ENCODE measurements around the gene KAT8. TPM values are rescaled to one million over a fixed set of nuclear protein-coding genes. Genes with fewer than 3 reads are reported as not detected.

Gene KAT8
- total and polyA plus RNA-seq, 2 of the 4 experiments (the other 2 are of a cell fraction) = 19.4 to 27.4 TPM

- no peak for TF ChIP-seq CEBPB (IDR thresholded peaks at IDR 0.05; ENCODE audit: low read depth, low read length)
Measured at GRCh38 chr16:31085873-31086628, 31.4 kb upstream of the KAT8 start (continued).

DNA sequence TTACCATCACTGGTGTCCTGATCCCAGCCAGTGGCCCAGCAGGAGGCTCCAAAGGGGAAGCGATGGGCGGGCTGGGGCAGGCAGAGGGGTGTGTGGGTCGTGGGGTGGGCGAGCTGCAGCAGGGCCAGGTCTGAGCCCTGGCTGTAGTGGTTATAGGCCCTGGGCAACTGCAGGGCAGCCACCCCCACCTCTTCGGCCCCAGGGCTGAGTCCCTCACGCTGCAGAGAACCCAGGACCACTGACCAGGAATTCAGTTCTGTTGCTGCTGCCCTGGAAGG, 30.9 kb upstream of the KAT8 start:
- H3K18ac ChIP-seq (ENCODE audit: low read depth, low read length) = no peak overlapping the region
- no peak overlapping the region for H2BK15ac ChIP-seq (ENCODE audit: low read depth, low read length)
- H3K4me3 ChIP-seq (ENCODE audit: insufficient read depth, low read depth, low read length) = no peak overlapping the region
- H3K36me3 ChIP-seq (ENCODE audit: control insufficient read depth, insufficient read depth, low read length) = peaks cover 59% of the 10 kb centered on the region
- no peak overlapping the region for H3K23ac ChIP-seq (ENCODE audit: low read depth, low read length)
- H4K20me1 ChIP-seq (ENCODE audit: insufficient read depth, low read length) = peaks cover 15% of the 10 kb centered on the region
- in situ Hi-C loops (cut with MboI; ENCODE audit: low sequenced_read_pairs) = loop anchor here (10.0 kb wide), 1 partner anchor 102 kb away; the partner anchor contains the start of gene HSD3B7
- H3K4me2 ChIP-seq (ENCODE audit: low read depth, low read length) = no peak overlapping the region
- ChIA-PET CTCF (interaction anchor here (1.2 kb wide), 1 partner anchor 14 kb away, joined by 4 read pairs; no protein-coding TSS in a partner anchor), POLR2A (ENCODE audit: unreplicated experiment) (interaction anchor here (1.0 kb wide), 1 partner anchor 13 kb away, joined by 3 read pairs; the partner anchor contains the start of gene ZNF668)
- DNase-seq = no peak
- H2BK20ac ChIP-seq (ENCODE audit: low read depth, low read length) = no peak overlapping the region
- H2AFZ ChIP-seq (replicated peaks; ENCODE audit: low read length, poor library complexity) = no peak overlapping the region
- H3K9me1 ChIP-seq (ENCODE audit: insufficient read depth, low read length) = peaks cover 5% of the 10 kb centered on the region
- H4K91ac ChIP-seq (ENCODE audit: insufficient read depth, low read depth, low read length) = no peak overlapping the region
- dilution Hi-C loops (cut with HindIII; ENCODE audit: low sequenced_read_pairs, unreplicated experiment) = no loop called here
- no peak overlapping the region for H4K5ac ChIP-seq (ENCODE audit: low read depth, low read length)
- no peak overlapping the region for H2AK5ac ChIP-seq (ENCODE audit: low read depth, low read length)
- H3K79me1 ChIP-seq (ENCODE audit: low read depth in 1 of 2, low read length in 2 of 2) = peaks cover 20 to 57% of the 10 kb centered on the region in 2 experiments
- no peak overlapping the region for H3K56ac ChIP-seq (ENCODE audit: extremely low read depth, insufficient read depth, low read length)
- H3K27me3 ChIP-seq (ENCODE audit: control insufficient read depth, insufficient read depth, low read length) = no peaks in the 10 kb centered on the region
- ATAC-seq (ENCODE audit: low read depth) = no peak
- no peak overlapping the region for H3K4ac ChIP-seq (ENCODE audit: low read depth, low read length)
- H2BK120ac ChIP-seq (ENCODE audit: low read depth, low read length) = no peak overlapping the region
- no peak overlapping the region for H3K27ac ChIP-seq (ENCODE audit: insufficient read depth, low read length)
- 100% methylated on average over 3 of the region's 6 CpGs; no CpG with 5 or more reads in 1 of the 2 experiments for WGBS, 2 experiments (ENCODE audit: extremely low coverage in 2 of 2, insufficient read length in 1 of 2)
- no peak for TF ChIP-seq MXI1 (IDR thresholded peaks at IDR 0.05; ENCODE audit: borderline replicate concordance, low read depth, low read length)
- no peak for TF ChIP-seq RAD21 (IDR thresholded peaks at IDR 0.05; ENCODE audit: low read length)
- TF ChIP-seq, protein P1, sequence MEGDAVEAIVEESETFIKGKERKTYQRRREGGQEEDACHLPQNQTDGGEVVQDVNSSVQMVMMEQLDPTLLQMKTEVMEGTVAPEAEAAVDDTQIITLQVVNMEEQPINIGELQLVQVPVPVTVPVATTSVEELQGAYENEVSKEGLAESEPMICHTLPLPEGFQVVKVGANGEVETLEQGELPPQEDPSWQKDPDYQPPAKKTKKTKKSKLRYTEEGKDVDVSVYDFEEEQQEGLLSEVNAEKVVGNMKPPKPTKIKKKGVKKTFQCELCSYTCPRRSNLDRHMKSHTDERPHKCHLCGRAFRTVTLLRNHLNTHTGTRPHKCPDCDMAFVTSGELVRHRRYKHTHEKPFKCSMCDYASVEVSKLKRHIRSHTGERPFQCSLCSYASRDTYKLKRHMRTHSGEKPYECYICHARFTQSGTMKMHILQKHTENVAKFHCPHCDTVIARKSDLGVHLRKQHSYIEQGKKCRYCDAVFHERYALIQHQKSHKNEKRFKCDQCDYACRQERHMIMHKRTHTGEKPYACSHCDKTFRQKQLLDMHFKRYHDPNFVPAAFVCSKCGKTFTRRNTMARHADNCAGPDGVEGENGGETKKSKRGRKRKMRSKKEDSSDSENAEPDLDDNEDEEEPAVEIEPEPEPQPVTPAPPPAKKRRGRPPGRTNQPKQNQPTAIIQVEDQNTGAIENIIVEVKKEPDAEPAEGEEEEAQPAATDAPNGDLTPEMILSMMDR (conservative IDR thresholded peaks at IDR 0.05; ENCODE audit: low read depth, low read length) = no peak
- no peak for TF ChIP-seq USF2 (IDR thresholded peaks at IDR 0.05; ENCODE audit: low read depth, low read length)
- TF ChIP-seq BHLHE40 (IDR thresholded peaks at IDR 0.05; ENCODE audit: low read depth, low read length) = no peak
- no peak for TF ChIP-seq FOS (IDR thresholded peaks at IDR 0.05; ENCODE audit: low read depth, low read length)
- TF ChIP-seq POLR2A (IDR thresholded peaks at IDR 0.05; ENCODE audit: low read depth, low read length) = no peak
- TF ChIP-seq NFE2L2 (IDR thresholded peaks at IDR 0.05; ENCODE audit: low read depth, low read length) = no peak
- no TSS peak for BruUV-seq (replicated peaks)
- intact Hi-C loops (cut with micrococcal nuclease) = no loop called here
- H2BK5ac ChIP-seq (ENCODE audit: low read depth, low read length, poor library complexity, severe bottlenecking) = no peak overlapping the region
- H3K4me1 ChIP-seq (ENCODE audit: control insufficient read depth, insufficient read depth, low read length) = no peaks in the 10 kb centered on the region; the same call in 1 of the 2 replicates
- no peak overlapping the region for H3K9ac ChIP-seq (ENCODE audit: low read depth, low read length)
- no peak overlapping the region for H3K14ac ChIP-seq (replicated peaks; ENCODE audit: low read depth, low read length)
- no peak overlapping the region for H2AK9ac ChIP-seq (replicated peaks; ENCODE audit: low read depth, low read length, poor library complexity)
- no peaks in the 10 kb centered on the region for H3K9me3 ChIP-seq (ENCODE audit: control insufficient read depth, insufficient read depth, low read length)
- H4K8ac ChIP-seq (ENCODE audit: low read depth in 2 of 2, low read length in 2 of 2) = no peak overlapping the region
